GM12864 (cell line): ENCODE results near the gene ZNF300.
"Not testable (repeated sequence)": the region's sequence is repeated elsewhere in the genome, so short reads cannot be mapped to it uniquely, and the experiment has no call there.

ENCODE experiments used
- DNase-seq: peaks from one replicate; pipeline ENCODE4 v3.0.0-alpha.2; 2011; ENCODE audit warnings: low read depth
- H3K4me3 ChIP-seq: 2 replicates; pipeline ENCODE4 v1.5.1; 2011; ENCODE audit warnings: mild to moderate bottlenecking, low read depth, low read length, control low read depth
- TF ChIP-seq, protein P1 (sequence below): IDR thresholded peaks from 2 replicates; pipeline ENCODE4 v1.5.1; 2011; ENCODE audit warnings: low read depth, mild to moderate bottlenecking, moderate library complexity, low read length, control low read depth, inconsistent platforms; ENCODE audit errors: missing control alignments

The ZNF300 gene

DNA sequence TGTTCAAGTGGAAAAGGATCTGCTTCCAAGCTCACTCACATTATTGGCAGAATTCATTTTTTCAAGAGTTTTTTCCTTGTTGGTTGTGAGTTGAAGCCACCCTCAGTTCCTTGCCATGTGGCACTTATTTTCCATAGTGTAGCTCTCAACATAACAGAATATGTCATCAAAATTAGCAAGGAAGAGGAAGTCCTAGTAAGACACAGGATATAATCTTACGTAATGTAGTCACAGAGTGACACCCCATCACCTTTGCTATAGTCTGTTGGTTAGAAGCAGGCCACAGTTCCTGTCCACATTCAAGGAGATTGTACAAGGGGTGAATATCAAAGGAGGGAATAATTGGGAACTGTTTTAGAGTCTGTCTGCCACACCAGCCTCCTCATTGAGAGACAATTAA lies 42.7 kb downstream of the ZNF300 start:
- TF ChIP-seq, protein P1, sequence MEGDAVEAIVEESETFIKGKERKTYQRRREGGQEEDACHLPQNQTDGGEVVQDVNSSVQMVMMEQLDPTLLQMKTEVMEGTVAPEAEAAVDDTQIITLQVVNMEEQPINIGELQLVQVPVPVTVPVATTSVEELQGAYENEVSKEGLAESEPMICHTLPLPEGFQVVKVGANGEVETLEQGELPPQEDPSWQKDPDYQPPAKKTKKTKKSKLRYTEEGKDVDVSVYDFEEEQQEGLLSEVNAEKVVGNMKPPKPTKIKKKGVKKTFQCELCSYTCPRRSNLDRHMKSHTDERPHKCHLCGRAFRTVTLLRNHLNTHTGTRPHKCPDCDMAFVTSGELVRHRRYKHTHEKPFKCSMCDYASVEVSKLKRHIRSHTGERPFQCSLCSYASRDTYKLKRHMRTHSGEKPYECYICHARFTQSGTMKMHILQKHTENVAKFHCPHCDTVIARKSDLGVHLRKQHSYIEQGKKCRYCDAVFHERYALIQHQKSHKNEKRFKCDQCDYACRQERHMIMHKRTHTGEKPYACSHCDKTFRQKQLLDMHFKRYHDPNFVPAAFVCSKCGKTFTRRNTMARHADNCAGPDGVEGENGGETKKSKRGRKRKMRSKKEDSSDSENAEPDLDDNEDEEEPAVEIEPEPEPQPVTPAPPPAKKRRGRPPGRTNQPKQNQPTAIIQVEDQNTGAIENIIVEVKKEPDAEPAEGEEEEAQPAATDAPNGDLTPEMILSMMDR: no peak
- no peak for DNase-seq
- H3K4me3 ChIP-seq: no peak overlapping the region

DNA sequence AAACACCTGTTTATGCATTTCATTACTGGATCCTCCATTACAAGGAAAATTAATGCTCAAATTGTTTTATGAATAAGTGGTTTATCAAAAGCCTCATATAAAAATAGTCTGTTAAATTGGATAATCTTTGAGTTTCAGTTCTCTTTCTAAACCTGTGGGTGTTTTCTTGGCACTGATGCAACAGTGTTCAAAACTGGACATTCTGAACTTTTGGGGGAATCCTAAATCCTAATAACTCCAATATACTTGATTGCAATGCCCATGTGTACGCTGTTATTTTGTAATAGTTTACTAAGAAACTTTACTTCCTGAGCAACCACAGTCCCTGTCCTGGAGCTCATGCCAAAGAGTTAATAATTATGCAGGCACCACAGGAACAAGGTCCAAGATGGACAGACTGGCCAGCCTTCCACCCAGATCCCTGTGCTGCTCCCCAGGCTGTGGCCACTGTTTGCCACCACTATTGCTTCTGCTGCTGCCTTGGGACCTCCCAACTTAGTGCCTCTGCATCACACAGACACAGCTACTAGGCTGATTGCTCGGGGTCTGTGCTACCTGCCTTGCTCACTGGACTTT lies 44.4 kb downstream of the ZNF300 start:
- TF ChIP-seq, protein P1: no peak
- H3K4me3 ChIP-seq: no peak overlapping the region
- no peak for DNase-seq

DNA sequence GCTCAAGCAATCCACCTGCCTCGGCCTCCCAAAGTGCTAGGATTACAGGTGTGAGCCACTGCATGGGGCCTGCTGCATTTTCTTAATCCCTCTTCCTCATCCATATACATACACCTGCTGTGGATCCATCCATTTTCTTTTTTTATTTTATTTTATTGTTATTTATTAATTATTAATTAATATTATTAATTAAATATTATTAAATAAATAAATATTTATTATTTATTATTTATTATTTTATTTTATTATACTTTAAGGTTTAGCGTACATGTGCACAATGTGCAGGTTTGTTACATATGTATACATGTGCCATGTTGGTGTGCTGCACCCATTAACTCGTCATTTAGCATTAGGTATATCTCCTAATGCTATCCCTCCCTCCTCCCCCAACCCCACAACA lies 48.1 kb downstream of the ZNF300 start:
- H3K4me3 ChIP-seq, DNase-seq: not testable (repeated sequence)

DNA sequence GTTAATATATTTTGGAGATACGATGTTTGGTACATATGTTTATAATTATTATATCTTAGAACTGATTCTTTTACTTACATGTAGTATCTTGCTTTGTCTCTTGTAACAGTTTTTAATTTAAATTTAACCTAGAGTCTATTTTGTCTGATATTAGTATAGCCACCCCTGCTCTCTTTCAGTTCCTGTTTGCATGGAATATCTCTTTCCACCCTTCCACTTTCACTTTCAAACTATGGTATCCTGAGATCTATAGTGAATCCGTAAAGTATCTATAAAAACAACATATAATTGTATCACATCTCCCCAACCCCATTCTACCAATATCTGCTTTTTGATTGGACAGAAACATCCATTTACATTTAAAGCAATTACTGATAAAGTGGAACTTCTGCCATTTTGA lies 51.2 kb downstream of the ZNF300 start:
- TF ChIP-seq, protein P1: no peak
- DNase-seq: no peak
- no peak overlapping the region for H3K4me3 ChIP-seq

DNA sequence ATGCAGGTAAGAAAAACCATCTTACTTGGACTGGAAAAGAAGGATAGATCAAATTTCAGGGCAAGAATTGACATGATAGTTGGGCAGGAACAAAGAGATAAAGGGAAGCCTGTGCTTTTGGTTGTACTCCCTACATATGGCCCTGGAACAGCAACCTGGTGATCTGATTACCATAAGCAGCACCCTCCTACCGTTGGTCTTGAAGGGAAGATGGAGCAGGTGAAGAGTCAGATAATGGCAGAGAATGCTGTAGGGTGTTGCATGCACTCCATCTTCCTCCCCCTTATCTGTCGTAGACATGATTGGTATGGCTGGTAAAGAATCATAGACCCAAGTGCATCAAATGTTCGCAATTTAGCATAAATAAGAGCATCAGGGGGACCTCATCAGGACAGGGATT lies 53.7 kb downstream of the ZNF300 start:
- TF ChIP-seq, protein P1: no peak
- no peak overlapping the region for H3K4me3 ChIP-seq
- no peak for DNase-seq

DNA sequence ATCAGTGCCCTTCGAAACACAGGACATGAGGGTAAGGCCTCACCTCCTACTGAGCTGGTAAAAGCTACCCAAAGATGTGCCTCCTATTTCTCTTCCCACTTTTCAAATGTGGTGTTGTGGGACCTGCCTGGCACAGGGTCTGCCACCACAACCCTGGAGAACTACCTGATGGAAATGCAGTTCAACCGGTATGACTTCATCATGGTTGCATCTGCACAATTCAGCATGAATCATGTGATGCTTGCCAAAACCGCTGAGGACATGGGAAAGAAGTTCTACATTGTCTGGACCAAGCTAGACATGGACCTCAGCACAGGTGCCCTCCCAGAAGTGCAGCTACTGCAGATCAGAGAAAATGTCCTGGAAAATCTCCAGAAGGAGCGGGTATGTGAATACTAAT lies 56.5 kb downstream of the ZNF300 start:
- DNase-seq: no peak

DNA sequence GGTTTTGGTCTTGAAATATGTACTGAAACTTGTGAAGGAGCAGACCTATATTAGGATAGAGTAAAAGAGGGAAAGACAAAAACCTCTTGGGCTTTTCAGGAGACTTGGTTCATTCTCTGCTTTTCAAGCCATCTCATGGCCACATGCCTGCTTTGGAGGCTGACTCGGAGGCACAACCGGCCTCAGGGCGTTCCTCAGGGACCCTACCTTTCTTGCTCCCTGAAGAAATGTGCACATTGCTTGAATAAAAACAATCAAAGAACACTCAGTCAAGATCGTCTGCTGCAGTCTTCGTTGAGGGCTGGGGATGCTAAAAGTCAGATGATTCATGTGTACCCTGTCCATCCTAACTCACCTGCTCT lies 57.5 kb downstream of the ZNF300 start:
- DNase-seq: no peak
- TF ChIP-seq, protein P1: no peak
- no peak overlapping the region for H3K4me3 ChIP-seq

More for the DNA sequence above, 56.5 kb downstream of the ZNF300 start:
- H3K4me3 ChIP-seq: no peak overlapping the region
- TF ChIP-seq, protein P1: no peak
